ENCODE data around the gene CPSF7.

Gene CPSF7

GRCh38 chr11:61353131-61354067 lies 76.4 kb downstream of the CPSF7 start:
- DNase-seq: no peak

Data from effector CD4-positive, alpha-beta T cell (primary cell).